HEK293T (cell line): ENCODE results near the gene KMT2A.

ENCODE experiments used
- ARNT ChIP-seq: fragments of 450-650 bp; IDR thresholded peaks from 2 replicates; pipeline ENCODE4 v1.6.1; 2017; ENCODE audit warnings: mild to moderate bottlenecking
- CTBP1 ChIP-seq: fragments of 450-650 bp; IDR thresholded peaks from 2 replicates; pipeline ENCODE4 v1.6.1; 2016; ENCODE audit warnings: borderline replicate concordance
- FOXA1 ChIP-seq: fragments of 450-650 bp; IDR thresholded peaks from 2 replicates; pipeline ENCODE4 v1.6.1; 2016; ENCODE audit warnings: mild to moderate bottlenecking
- FOXK2 ChIP-seq: fragments of 450-650 bp; IDR thresholded peaks from 2 replicates; pipeline ENCODE4 v1.6.1; 2016; ENCODE audit warnings: mild to moderate bottlenecking
- FOXM1 ChIP-seq: fragments of 450-650 bp; IDR thresholded peaks from 2 replicates; pipeline ENCODE4 v1.6.1; 2017; ENCODE audit warnings: mild to moderate bottlenecking, borderline replicate concordance
- PKNOX1 ChIP-seq: fragments of 450-650 bp; IDR thresholded peaks from 2 replicates; pipeline ENCODE4 v1.6.1; 2016
- SP1 ChIP-seq: fragments of 450-650 bp; IDR thresholded peaks from 2 replicates; pipeline ENCODE4 v1.6.1; 2017
- SUZ12 ChIP-seq: fragments of 450-650 bp; IDR thresholded peaks from 2 replicates; pipeline ENCODE4 v1.6.1; 2016; ENCODE audit warnings: mild to moderate bottlenecking
- ZNF384 ChIP-seq: fragments of 450-650 bp; IDR thresholded peaks from 2 replicates; pipeline ENCODE4 v1.6.1; 2016

GRCh38 chr11:118439646-118440045 is 3.4 kb downstream of the KMT2A start:
- TF ChIP-seq CTBP1 (no peak), ARNT (no peak), SUZ12 (no peak), FOXK2 (no peak), SP1 (no peak), FOXA1 (no peak), ZNF384 (no peak), PKNOX1 (no peak), FOXM1 (no peak)
